Measurements from ENCODE around the gene EHF.

- TF ChIP-seq CTCF (IDR thresholded peaks at IDR 0.05; ENCODE audit: insufficient read depth, low read length, poor library complexity, severe bottlenecking) (no peak), EZH2phosphoT487 (conservative IDR thresholded peaks at IDR 0.05; ENCODE audit: low read length) (no peak)
Measured at GRCh38 chr11:34583818-34584217, 37.1 kb upstream of the EHF start.
